CD14-positive monocyte (primary cell): ENCODE data around the gene MAGEF1. TPM values are rescaled to one million over a fixed set of nuclear protein-coding genes. Genes with fewer than 3 reads are reported as not detected.
"Not testable (repeated sequence)": the region's sequence is repeated elsewhere in the genome, so short reads cannot be mapped to it uniquely, and the experiment has no call there.

ENCODE experiments used
- DNase-seq, 3 donors: peaks; one replicate each; pipeline ENCODE4 v3.0.0-alpha.2; 2011 to 2022
- H2AFZ ChIP-seq: 2 replicates; pipeline ENCODE4 v1.6.0; 2012; ENCODE audit warnings: mild to moderate bottlenecking, low read depth, low read length, inconsistent platforms; ENCODE audit not compliant: insufficient read depth, poor library complexity, severe bottlenecking
- H3K27ac ChIP-seq, 2 donors: 1 replicate in 1 of 2; 2 replicates in 1 of 2; pipeline ENCODE4 v1.5.1; 2012 to 2013; ENCODE audit warnings: low read length in 2 of 2, control low read depth in 1 of 2, inconsistent platforms in 1 of 2, low read depth in 1 of 2, mild to moderate bottlenecking in 1 of 2
- H3K27me3 ChIP-seq, 2 donors: one replicate each; pipeline versions ENCODE4 v1.6.0 to v1.6.1; 2011 to 2013; ENCODE audit warnings: low read length in 2 of 2; ENCODE audit not compliant: control insufficient read depth in 2 of 2, insufficient read depth in 2 of 2
- H3K36me3 ChIP-seq, 2 donors: replicated peaks in 1 of 2; 1 replicate in 1 of 2; 2 replicates in 1 of 2; pipeline versions ENCODE4 v1.5.1 to v1.6.1; 2012 to 2013; ENCODE audit warnings: low read length in 2 of 2, control low read depth in 1 of 2, inconsistent platforms in 1 of 2, mild to moderate bottlenecking in 1 of 2; ENCODE audit not compliant: insufficient read depth in 2 of 2, control insufficient read depth in 1 of 2
- H3K4me1 ChIP-seq, 2 donors: 1 replicate in 1 of 2; 2 replicates in 1 of 2; pipeline versions ENCODE4 v1.5.1 to v1.6.1; 2012 to 2013; ENCODE audit warnings: low read length in 2 of 2, control low read depth in 1 of 2, inconsistent platforms in 1 of 2, mild to moderate bottlenecking in 1 of 2, moderate library complexity in 1 of 2; ENCODE audit not compliant: insufficient read depth in 2 of 2, control insufficient read depth in 1 of 2
- H3K4me2 ChIP-seq: replicated peaks from 2 replicates; pipeline ENCODE3; 2012; ENCODE audit warnings: low read length, moderate library complexity, mild to moderate bottlenecking; ENCODE audit not compliant: poor library complexity, severe bottlenecking; ENCODE audit errors: extremely low read depth
- H3K4me3 ChIP-seq, 3 experiments: fragments of 200-600 bp in 1 of 3; sonication (generic) in 1 of 3; replicated peaks in 1 of 3; 1 replicate in 2 of 3; 2 replicates in 1 of 3; pipeline ENCODE4 v1.5.1; 2011 to 2013; ENCODE audit warnings: low read length in 3 of 3, mild to moderate bottlenecking in 3 of 3, control low read depth in 2 of 3, low read depth in 2 of 3, inconsistent platforms in 1 of 3, moderate library complexity in 1 of 3
- H3K79me2 ChIP-seq: 2 replicates; pipeline ENCODE4 v1.6.0; 2012; ENCODE audit warnings: mild to moderate bottlenecking, control low read depth, inconsistent platforms, low read length, moderate library complexity; ENCODE audit not compliant: insufficient read depth
- H3K9ac ChIP-seq: 2 replicates; pipeline ENCODE4 v1.6.0; 2017; ENCODE audit warnings: low read length, mild to moderate bottlenecking; ENCODE audit not compliant: insufficient read depth, poor library complexity, severe bottlenecking
- H3K9me3 ChIP-seq, 2 donors: replicated peaks in 1 of 2; 1 replicate in 1 of 2; 2 replicates in 1 of 2; pipeline versions ENCODE4 v1.5.1 to v1.6.1; 2012 to 2013; ENCODE audit warnings: low read length in 2 of 2, control low read depth in 1 of 2; ENCODE audit not compliant: control insufficient read depth in 1 of 2, insufficient read depth in 1 of 2
- H4K20me1 ChIP-seq: 2 replicates; pipeline ENCODE4 v1.6.0; 2012; ENCODE audit warnings: mild to moderate bottlenecking, low read length, control low read depth, moderate library complexity; ENCODE audit not compliant: insufficient read depth
- H3K27ac Mint-ChIP-seq, 7 donors: one replicate each; pipeline ENCODE4 v1.8.0; 2020; ENCODE audit warnings: mild to moderate bottlenecking in 7 of 7, mixed read lengths in 7 of 7, moderate library complexity in 6 of 7, inconsistent platforms in 2 of 7
- H3K27me3 Mint-ChIP-seq, 3 donors: one replicate each; pipeline ENCODE4 v1.8.0; 2021 to 2022; ENCODE audit warnings: low read depth in 3 of 3, mild to moderate bottlenecking in 3 of 3, mixed read lengths in 3 of 3, moderate library complexity in 3 of 3, inconsistent platforms in 1 of 3
- H3K36me3 Mint-ChIP-seq, 2 donors: one replicate each; pipeline ENCODE4 v1.8.0; 2020; ENCODE audit warnings: mixed read lengths in 2 of 2, inconsistent platforms in 1 of 2, mild to moderate bottlenecking in 1 of 2
- H3K4me1 Mint-ChIP-seq: one replicate; pipeline ENCODE4 v1.8.0; 2020; ENCODE audit warnings: mild to moderate bottlenecking, mixed read lengths
- H3K4me3 Mint-ChIP-seq, 2 donors: one replicate each; pipeline ENCODE4 v1.8.0; 2020; ENCODE audit warnings: mild to moderate bottlenecking in 2 of 2, mixed read lengths in 2 of 2, moderate library complexity in 1 of 2
- H3K9me3 Mint-ChIP-seq, 7 donors: one replicate each; pipeline ENCODE4 v1.8.0; 2020 to 2022; ENCODE audit warnings: mixed read lengths in 7 of 7, mild to moderate bottlenecking in 6 of 7, moderate library complexity in 6 of 7, inconsistent platforms in 2 of 7
- WGBS: methylation state at CpG from one replicate; pipeline ENCODE4 v1.1.5; 2013; ENCODE audit warnings: missing lambda C conversion rate; ENCODE audit not compliant: insufficient coverage; 5-methylcytosine and 5-hydroxymethylcytosine counted together
- intact Hi-C, 2 donors: fragments of 100-400 bp; cut with micrococcal nuclease; formaldehyde crosslinking; loops; one replicate each; pipeline versions ENCODE4 v1.15.0 to v1.15.1; 2023
- polyA plus RNA-seq, 3 donors: library from polyadenylated mRNA; depleted of rRNA in 1 of 3; unstranded in 2 of 3; stranded (reverse) in 1 of 3; fragments of 300-500 nt in 2 of 3; fragments of >200 nt in 1 of 3; fragmentation: Illumina TruSeq in 2 of 3; gene quantifications; 1 replicate in 2 of 3; 2 replicates in 1 of 3; pipeline ENCODE4 v1.2.3, GENCODE V29; 2012 to 2021
- TF ChIP-seq, protein P1 (sequence below): fragments of 200-600 bp; IDR thresholded peaks from one replicate; pipeline ENCODE4 v1.8.0; 2022; ENCODE audit warnings: antibody characterized with exemption, mild to moderate bottlenecking

Gene MAGEF1
- polyA plus RNA-seq, 3 donors, result 1.7 to 14.8 (median 12.2) TPM

DNA sequence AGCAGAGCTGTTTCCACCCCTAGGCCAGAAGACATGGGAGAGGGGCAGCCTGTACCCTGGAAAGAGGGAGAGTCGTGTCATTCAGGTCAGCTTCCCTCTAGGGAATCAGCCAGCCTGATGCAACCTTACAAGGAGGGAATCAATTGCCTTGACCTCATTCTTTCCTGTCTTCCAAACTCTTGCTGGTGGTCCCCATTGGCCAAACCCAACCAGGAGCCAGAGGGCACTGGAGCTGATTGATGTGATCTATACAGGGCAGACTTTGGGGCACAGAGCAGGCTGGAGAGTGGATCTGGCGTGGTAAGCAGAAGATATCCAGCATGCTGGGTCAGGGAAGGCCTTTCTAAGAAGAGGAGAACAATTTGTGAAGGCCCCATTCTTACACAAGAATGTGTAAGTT is 19.1 kb upstream of the MAGEF1 start:
- Histone ChIP-seq H4K20me1 (no peaks in the 10 kb centered on the region), H3K27me3 (no peaks in the 10 kb centered on the region), H2AFZ (no peak overlapping the region), H3K4me3 (no peak overlapping the region), H3K4me1 (no peaks in the 10 kb centered on the region), H3K27ac (no peak overlapping the region), H3K4me2 (no peak overlapping the region), H3K36me3 (no peaks in the 10 kb centered on the region), H3K79me2 (no peaks in the 10 kb centered on the region), H3K9ac (no peak overlapping the region), H3K9me3 (no peaks in the 10 kb centered on the region)
- TF ChIP-seq, protein P1, sequence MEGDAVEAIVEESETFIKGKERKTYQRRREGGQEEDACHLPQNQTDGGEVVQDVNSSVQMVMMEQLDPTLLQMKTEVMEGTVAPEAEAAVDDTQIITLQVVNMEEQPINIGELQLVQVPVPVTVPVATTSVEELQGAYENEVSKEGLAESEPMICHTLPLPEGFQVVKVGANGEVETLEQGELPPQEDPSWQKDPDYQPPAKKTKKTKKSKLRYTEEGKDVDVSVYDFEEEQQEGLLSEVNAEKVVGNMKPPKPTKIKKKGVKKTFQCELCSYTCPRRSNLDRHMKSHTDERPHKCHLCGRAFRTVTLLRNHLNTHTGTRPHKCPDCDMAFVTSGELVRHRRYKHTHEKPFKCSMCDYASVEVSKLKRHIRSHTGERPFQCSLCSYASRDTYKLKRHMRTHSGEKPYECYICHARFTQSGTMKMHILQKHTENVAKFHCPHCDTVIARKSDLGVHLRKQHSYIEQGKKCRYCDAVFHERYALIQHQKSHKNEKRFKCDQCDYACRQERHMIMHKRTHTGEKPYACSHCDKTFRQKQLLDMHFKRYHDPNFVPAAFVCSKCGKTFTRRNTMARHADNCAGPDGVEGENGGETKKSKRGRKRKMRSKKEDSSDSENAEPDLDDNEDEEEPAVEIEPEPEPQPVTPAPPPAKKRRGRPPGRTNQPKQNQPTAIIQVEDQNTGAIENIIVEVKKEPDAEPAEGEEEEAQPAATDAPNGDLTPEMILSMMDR, result no peak
- H3K27ac Mint-ChIP-seq, result no peak overlapping the region
- peaks cover 1 to 12% (median 2%) of the 10 kb centered on the region in 3 donors for H3K27me3 Mint-ChIP-seq
- no peak for DNase-seq
- 100% methylated on average over 1 of the region's 2 CpGs for WGBS
- peaks cover 0 to 2% (median 0%) of the 10 kb centered on the region in 7 donors for H3K9me3 Mint-ChIP-seq
- no peak overlapping the region for H3K4me3 Mint-ChIP-seq
- peaks cover 1% of the 10 kb centered on the region for H3K4me1 Mint-ChIP-seq
- no peaks in the 10 kb centered on the region for H3K36me3 Mint-ChIP-seq
- intact Hi-C loops, result no loop called here

DNA sequence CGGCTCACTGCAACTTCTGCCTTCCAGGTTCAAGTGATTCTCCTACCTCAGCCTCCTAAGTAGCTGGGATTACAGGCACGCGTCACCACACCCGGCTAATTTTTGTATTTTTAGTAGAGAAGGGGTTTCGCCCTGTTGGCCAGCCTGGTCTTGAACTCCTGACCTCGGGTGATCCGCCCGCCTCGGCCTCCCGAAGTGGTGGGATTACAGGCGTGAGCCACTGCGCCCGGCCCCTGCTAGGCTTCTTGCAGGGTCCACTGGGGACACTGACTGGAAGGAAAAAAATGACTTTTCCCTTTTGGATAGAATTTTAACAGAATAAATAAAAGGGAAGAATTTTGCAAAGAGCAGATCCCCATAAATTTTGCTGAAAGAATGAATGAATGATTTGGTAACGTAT is 17.3 kb upstream of the MAGEF1 start:
- intact Hi-C loops, result loop anchor here in 1 of 2 donors (5.0 kb wide), 1 partner anchor 48 kb away; no protein-coding TSS in a partner anchor
- peak overlapping the region in 3 of 7 donors; percentile 29 to 58 (median 36) for H3K27ac Mint-ChIP-seq
- H3K27me3 Mint-ChIP-seq, H3K36me3 Mint-ChIP-seq, H3K36me3 ChIP-seq, H3K79me2 ChIP-seq, H3K9me3 ChIP-seq, H3K4me3 ChIP-seq, H3K4me1 Mint-ChIP-seq, DNase-seq, H3K4me2 ChIP-seq, H3K9ac ChIP-seq, H3K27me3 ChIP-seq, H4K20me1 ChIP-seq, H3K27ac ChIP-seq, H3K4me1 ChIP-seq, H2AFZ ChIP-seq, H3K9me3 Mint-ChIP-seq, H3K4me3 Mint-ChIP-seq: not testable (repeated sequence)
- WGBS, result 97% methylated on average over 6 of the region's 14 CpGs
